ENCODE measurements around the gene CAMK1D.
"Not testable (repeated sequence)": the region's sequence is repeated elsewhere in the genome, so short reads cannot be mapped to it uniquely, and the experiment has no call there.

CAMK1D gene

GRCh38 chr10:12799714-12800113 is 450.4 kb downstream of the CAMK1D start:
- Histone ChIP-seq H4K20me1 (no peaks in the 10 kb centered on the region), H3K36me3 (peaks cover 9% of the 10 kb centered on the region; the same call in 1 of the 2 replicates), H3K9me3 (no peaks in the 10 kb centered on the region), H3K27ac (no peak overlapping the region), H3K4me1 (peaks cover 14% of the 10 kb centered on the region), H3K4me3 (no peak overlapping the region), H3K4me2 (peak overlapping the region; percentile 27), H3K27me3 (no peaks in the 10 kb centered on the region), H3K9ac (no peak overlapping the region)
- no peak for TF ChIP-seq Cebpa-rat (IDR thresholded peaks at IDR 0.05)

GRCh38 chr10:12800302-12800701 is 451.0 kb downstream of the CAMK1D start:
- Histone ChIP-seq H3K4me1 (peaks cover 14% of the 10 kb centered on the region), H3K4me3 (no peak overlapping the region), H3K9ac (no peak overlapping the region), H3K27me3 (no peaks in the 10 kb centered on the region), H4K20me1 (no peaks in the 10 kb centered on the region), H3K9me3 (no peaks in the 10 kb centered on the region), H3K27ac (no peak overlapping the region), H3K36me3 (peaks cover 6% of the 10 kb centered on the region; the same call in 1 of the 2 replicates), H3K4me2 (no peak overlapping the region)
- no peak for TF ChIP-seq Cebpa-rat (IDR thresholded peaks at IDR 0.05)

GRCh38 chr10:12801214-12802087 is 452.1 kb downstream of the CAMK1D start:
- H3K4me1 ChIP-seq = peaks cover 12% of the 10 kb centered on the region
- no peaks in the 10 kb centered on the region for H4K20me1 ChIP-seq
- no peak overlapping the region for H3K4me2 ChIP-seq
- peaks cover 5% of the 10 kb centered on the region; the same call in 1 of the 2 replicates for H3K36me3 ChIP-seq
- H3K27me3 ChIP-seq = no peaks in the 10 kb centered on the region
- no peak overlapping the region for H3K9ac ChIP-seq
- H3K9me3 ChIP-seq = no peaks in the 10 kb centered on the region
- H3K27ac ChIP-seq = no peak overlapping the region
- no peak for TF ChIP-seq Cebpa-rat (IDR thresholded peaks at IDR 0.05)
- H3K4me3 ChIP-seq = no peak overlapping the region

GRCh38 chr10:12803776-12804175 is 454.4 kb downstream of the CAMK1D start:
- Histone ChIP-seq H3K9me3 (no peaks in the 10 kb centered on the region), H3K4me1 (peaks cover 10% of the 10 kb centered on the region), H3K4me3 (no peak overlapping the region), H3K27me3 (no peaks in the 10 kb centered on the region), H3K9ac (no peak overlapping the region), H3K27ac (no peak overlapping the region), H4K20me1 (no peaks in the 10 kb centered on the region), H3K4me2 (no peak overlapping the region), H3K36me3 (no peaks in the 10 kb centered on the region)
- TF ChIP-seq Cebpa-rat (IDR thresholded peaks at IDR 0.05) = no peak

GRCh38 chr10:12806228-12807095 is 457.1 kb downstream of the CAMK1D start:
- Histone ChIP-seq H3K4me1 (peaks cover 12% of the 10 kb centered on the region), H4K20me1 (no peaks in the 10 kb centered on the region), H3K4me2 (no peak overlapping the region), H3K27ac (no peak overlapping the region), H3K27me3 (no peaks in the 10 kb centered on the region), H3K4me3 (no peak overlapping the region), H3K9ac (no peak overlapping the region), H3K36me3 (no peaks in the 10 kb centered on the region), H3K9me3 (no peaks in the 10 kb centered on the region; the same call in 1 of the 2 replicates)
- no peak for TF ChIP-seq Cebpa-rat (IDR thresholded peaks at IDR 0.05)

GRCh38 chr10:12807096-12807755 is 457.9 kb downstream of the CAMK1D start:
- Histone ChIP-seq H3K9ac (no peak overlapping the region), H3K9me3 (no peaks in the 10 kb centered on the region; the same call in 1 of the 2 replicates), H3K27me3 (no peaks in the 10 kb centered on the region), H3K36me3 (no peaks in the 10 kb centered on the region), H3K4me3 (no peak overlapping the region), H3K27ac (no peak overlapping the region), H4K20me1 (no peaks in the 10 kb centered on the region), H3K4me2 (no peak overlapping the region), H3K4me1 (peaks cover 19% of the 10 kb centered on the region)
- no peak for TF ChIP-seq Cebpa-rat (IDR thresholded peaks at IDR 0.05)

- Histone ChIP-seq H3K9me3 (no peaks in the 10 kb centered on the region; the same call in 1 of the 2 replicates), H3K9ac (no peak overlapping the region), H3K27ac (no peak overlapping the region), H3K27me3 (no peaks in the 10 kb centered on the region), H3K4me3 (no peak overlapping the region), H4K20me1 (no peaks in the 10 kb centered on the region), H3K4me2 (no peak overlapping the region), H3K4me1 (peaks cover 24% of the 10 kb centered on the region), H3K36me3 (no peaks in the 10 kb centered on the region)
- no peak for TF ChIP-seq Cebpa-rat (IDR thresholded peaks at IDR 0.05)
Measured at GRCh38 chr10:12808014-12808613, 458.8 kb downstream of the CAMK1D start.

- H3K4me2 ChIP-seq, H3K27ac ChIP-seq, H3K27me3 ChIP-seq, H3K4me3 ChIP-seq, H4K20me1 ChIP-seq, H3K9ac ChIP-seq: not testable (repeated sequence)
- Histone ChIP-seq H3K36me3 (peaks cover 15% of the 10 kb centered on the region), H3K9me3 (peaks cover 11% of the 10 kb centered on the region), H3K4me1 (peaks cover 27% of the 10 kb centered on the region)
Measured at GRCh38 chr10:12810046-12810445, 460.7 kb downstream of the CAMK1D start.

GRCh38 chr10:12811826-12812225 is 462.5 kb downstream of the CAMK1D start:
- no peaks in the 10 kb centered on the region for H4K20me1 ChIP-seq
- H3K27me3 ChIP-seq = no peaks in the 10 kb centered on the region
- no peak overlapping the region for H3K4me3 ChIP-seq
- peaks cover 39% of the 10 kb centered on the region for H3K4me1 ChIP-seq
- H3K36me3 ChIP-seq = peaks cover 33% of the 10 kb centered on the region
- TF ChIP-seq Cebpa-rat (IDR thresholded peaks at IDR 0.05) = no peak
- peaks cover 11% of the 10 kb centered on the region for H3K9me3 ChIP-seq
- H3K27ac ChIP-seq = no peak overlapping the region
- no peak overlapping the region for H3K9ac ChIP-seq
- H3K4me2 ChIP-seq = peak overlapping the region; percentile 61
